HEK293T (cell line): ENCODE data around the gene ERI3.

ENCODE experiments used
- CTCF ChIA-PET: fragments of 350-600 bp; formaldehyde crosslinking; extraction: SDS; loops from one replicate; lab custom pipeline; 2021; ENCODE audit warnings: antibody characterized with exemption, inconsistent platforms; lab: Yijun Ruan, JAX
- POLR2A ChIA-PET: fragments of 350-600 bp; formaldehyde crosslinking; extraction: SDS; loops from one replicate; lab custom pipeline; 2020; ENCODE audit warnings: antibody characterized with exemption, inconsistent platforms; lab: Yijun Ruan, JAX
- DNase-seq: peaks from one replicate; pipeline ENCODE4 v3.0.0; 2012; ENCODE audit warnings: mixed read lengths; ENCODE audit errors: extremely low spot score
- ARNT ChIP-seq: fragments of 450-650 bp; IDR thresholded peaks from 2 replicates; pipeline ENCODE4 v1.6.1; 2017; ENCODE audit warnings: mild to moderate bottlenecking
- BHLHE40 ChIP-seq: fragments of 450-650 bp; IDR thresholded peaks from 2 replicates; pipeline ENCODE4 v1.6.1; 2016; ENCODE audit warnings: mild to moderate bottlenecking, moderate library complexity, borderline replicate concordance
- CTBP1 ChIP-seq: fragments of 450-650 bp; IDR thresholded peaks from 2 replicates; pipeline ENCODE4 v1.6.1; 2016; ENCODE audit warnings: borderline replicate concordance
- ELF4 ChIP-seq: fragments of 450-650 bp; IDR thresholded peaks from 2 replicates; pipeline ENCODE4 v1.6.1; 2017; ENCODE audit warnings: antibody characterized with exemption
- FOXA1 ChIP-seq: fragments of 450-650 bp; IDR thresholded peaks from 2 replicates; pipeline ENCODE4 v1.6.1; 2016; ENCODE audit warnings: mild to moderate bottlenecking
- FOXK2 ChIP-seq: fragments of 450-650 bp; IDR thresholded peaks from 2 replicates; pipeline ENCODE4 v1.6.1; 2016; ENCODE audit warnings: mild to moderate bottlenecking
- FOXM1 ChIP-seq: fragments of 450-650 bp; IDR thresholded peaks from 2 replicates; pipeline ENCODE4 v1.6.1; 2017; ENCODE audit warnings: mild to moderate bottlenecking, borderline replicate concordance
- HDGF ChIP-seq: fragments of 450-650 bp; IDR thresholded peaks from 2 replicates; pipeline ENCODE4 v1.6.1; 2017; ENCODE audit warnings: antibody characterized with exemption, borderline replicate concordance
- L3MBTL2 ChIP-seq: fragments of 450-650 bp; conservative IDR thresholded peaks from 2 replicates; pipeline ENCODE4 v1.6.1; 2016; ENCODE audit warnings: mild to moderate bottlenecking
- LEF1 ChIP-seq: fragments of 450-650 bp; IDR thresholded peaks from 2 replicates; pipeline ENCODE4 v1.6.1; 2017; ENCODE audit warnings: mild to moderate bottlenecking, borderline replicate concordance
- NFRKB ChIP-seq: fragments of 450-650 bp; IDR thresholded peaks from 2 replicates; pipeline ENCODE4 v1.6.1; 2016; ENCODE audit warnings: mild to moderate bottlenecking, moderate library complexity
- SP1 ChIP-seq: fragments of 450-650 bp; IDR thresholded peaks from 2 replicates; pipeline ENCODE4 v1.6.1; 2017
- SUZ12 ChIP-seq: fragments of 450-650 bp; IDR thresholded peaks from 2 replicates; pipeline ENCODE4 v1.6.1; 2016; ENCODE audit warnings: mild to moderate bottlenecking
- TARDBP ChIP-seq: fragments of 450-650 bp; IDR thresholded peaks from 2 replicates; pipeline ENCODE4 v1.6.1; 2016
- ZNF384 ChIP-seq: fragments of 450-650 bp; IDR thresholded peaks from 2 replicates; pipeline ENCODE4 v1.6.1; 2016
- TF ChIP-seq, protein P1 (sequence below): fragments of 450-650 bp; IDR thresholded peaks from 2 replicates; pipeline ENCODE4 v1.6.1; 2016

ERI3 gene

DNA sequence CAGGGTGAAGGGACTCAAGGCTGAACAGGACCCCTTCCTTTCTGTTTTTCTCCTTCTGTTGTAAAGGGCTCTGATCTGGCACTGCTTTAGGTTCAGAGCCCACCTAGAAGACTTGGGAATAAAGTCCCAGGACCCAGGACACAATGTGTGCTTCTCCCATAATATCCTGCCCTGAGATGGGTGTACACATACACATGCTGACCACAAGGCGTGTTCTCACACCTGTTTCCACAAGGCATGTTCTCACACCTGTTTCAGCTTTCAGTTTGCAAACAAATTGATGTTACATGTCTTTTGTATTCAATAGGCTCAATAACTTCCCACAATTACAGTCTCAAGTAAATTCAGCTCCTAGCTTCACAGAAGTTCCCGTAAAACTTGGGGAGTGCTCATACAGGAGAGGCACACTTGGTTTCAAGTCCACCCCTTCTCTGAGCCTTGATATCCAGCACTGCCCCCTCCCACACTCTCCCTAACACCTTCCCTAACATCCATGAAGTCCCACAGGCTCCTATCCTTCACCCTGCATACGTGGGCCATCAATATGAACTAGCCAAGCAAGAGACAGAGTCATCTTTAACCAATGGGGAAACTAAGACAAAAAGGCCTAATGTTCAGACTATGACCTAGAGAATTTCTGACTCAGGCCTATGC is 41.7 kb downstream of the ERI3 start:
- ChIA-PET CTCF (interaction anchor here (0.7 kb wide), 1 partner anchor 96 kb away, joined by 5 read pairs; no protein-coding TSS in a partner anchor), POLR2A (no interaction called here)
- no peak for TF ChIP-seq NFRKB
- no peak for TF ChIP-seq FOXM1
- TF ChIP-seq CTBP1: no peak
- TF ChIP-seq LEF1: no peak
- no peak for TF ChIP-seq BHLHE40
- TF ChIP-seq L3MBTL2: no peak
- TF ChIP-seq HDGF: no peak
- TF ChIP-seq, protein P1, sequence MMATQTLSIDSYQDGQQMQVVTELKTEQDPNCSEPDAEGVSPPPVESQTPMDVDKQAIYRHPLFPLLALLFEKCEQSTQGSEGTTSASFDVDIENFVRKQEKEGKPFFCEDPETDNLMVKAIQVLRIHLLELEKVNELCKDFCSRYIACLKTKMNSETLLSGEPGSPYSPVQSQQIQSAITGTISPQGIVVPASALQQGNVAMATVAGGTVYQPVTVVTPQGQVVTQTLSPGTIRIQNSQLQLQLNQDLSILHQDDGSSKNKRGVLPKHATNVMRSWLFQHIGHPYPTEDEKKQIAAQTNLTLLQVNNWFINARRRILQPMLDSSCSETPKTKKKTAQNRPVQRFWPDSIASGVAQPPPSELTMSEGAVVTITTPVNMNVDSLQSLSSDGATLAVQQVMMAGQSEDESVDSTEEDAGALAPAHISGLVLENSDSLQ: no peak
- no peak for TF ChIP-seq FOXK2
- no peak for TF ChIP-seq ZNF384
- no peak for TF ChIP-seq ARNT
- TF ChIP-seq TARDBP: no peak
- TF ChIP-seq SUZ12: no peak
- no peak for TF ChIP-seq SP1
- no peak for TF ChIP-seq ELF4
- TF ChIP-seq FOXA1: no peak
- no peak for DNase-seq

DNA sequence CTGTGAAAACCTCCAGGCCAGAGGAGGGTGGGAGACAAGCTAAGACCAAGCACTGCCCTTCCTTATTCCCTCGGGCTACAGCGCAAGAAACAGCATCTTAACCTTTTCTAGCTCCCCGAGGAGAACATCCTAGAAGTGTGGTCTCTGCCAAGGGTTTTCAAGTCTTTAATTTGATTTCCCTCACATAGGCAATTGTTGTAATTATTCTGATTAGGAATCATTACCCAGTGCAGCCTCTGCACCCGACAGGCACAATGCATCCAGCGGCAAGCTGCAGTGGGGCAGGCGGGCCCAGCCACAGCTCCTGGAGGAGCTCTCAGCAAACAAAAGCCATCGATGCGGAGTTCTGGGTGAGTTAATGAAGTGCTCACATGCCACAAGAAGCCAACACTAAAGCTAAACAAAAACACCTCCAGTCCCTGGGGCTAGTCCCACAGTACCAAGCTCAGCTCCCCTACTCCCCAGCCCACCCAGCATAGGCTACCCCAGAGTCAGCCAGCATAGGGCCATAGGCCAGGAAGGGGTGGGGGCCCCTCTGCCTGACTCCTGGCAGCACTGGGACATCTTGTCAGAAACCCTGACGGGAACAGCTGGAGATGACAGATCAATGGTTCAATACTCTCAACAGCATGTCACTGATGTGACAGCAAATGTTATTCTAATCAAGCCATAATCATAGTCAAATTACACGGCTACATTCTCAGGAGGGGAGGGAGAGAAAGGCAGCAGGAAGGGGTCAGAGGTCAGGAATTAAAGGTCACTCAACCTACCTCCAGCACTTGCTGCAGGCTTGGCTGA is 42.5 kb downstream of the ERI3 start:
- DNase-seq: no peak
- CTCF ChIA-PET: no interaction called here
- POLR2A ChIA-PET: no interaction called here
- TF ChIP-seq FOXA1: no peak
- TF ChIP-seq FOXK2: no peak
- no peak for TF ChIP-seq HDGF
- TF ChIP-seq L3MBTL2: no peak
- no peak for TF ChIP-seq ARNT
- TF ChIP-seq TARDBP: no peak
- TF ChIP-seq ELF4: no peak
- no peak for TF ChIP-seq FOXM1
- no peak for TF ChIP-seq NFRKB
- TF ChIP-seq SUZ12: no peak
- TF ChIP-seq SP1: no peak
- no peak for TF ChIP-seq BHLHE40
- no peak for TF ChIP-seq ZNF384
- TF ChIP-seq LEF1: no peak
- TF ChIP-seq, protein P1: no peak
- no peak for TF ChIP-seq CTBP1

DNA sequence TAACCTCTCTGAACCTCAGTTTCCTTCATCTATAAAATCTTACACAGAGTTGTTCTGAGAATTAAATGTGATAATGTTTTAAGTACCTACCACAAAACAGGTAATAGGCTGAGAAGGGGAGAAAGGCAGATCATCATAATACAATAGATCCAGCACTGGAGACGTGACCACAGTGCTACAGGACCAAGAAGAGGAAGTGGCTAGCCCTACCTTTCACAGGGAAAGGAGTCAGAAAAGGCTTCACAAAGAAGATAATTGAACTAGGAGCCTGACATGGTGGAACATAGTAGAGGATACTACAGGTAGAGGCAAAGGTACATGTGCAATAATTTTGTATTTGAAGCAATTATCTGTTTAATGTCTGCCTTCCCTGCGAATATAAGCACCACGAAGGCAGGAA is 45.1 kb downstream of the ERI3 start:
- no peak for DNase-seq
- TF ChIP-seq HDGF (no peak), FOXK2 (no peak)
- ChIA-PET CTCF (no interaction called here), POLR2A (interaction anchor here (1.3 kb wide), 1 partner anchor 10 kb away, joined by 3 read pairs; no protein-coding TSS in a partner anchor)

DNA sequence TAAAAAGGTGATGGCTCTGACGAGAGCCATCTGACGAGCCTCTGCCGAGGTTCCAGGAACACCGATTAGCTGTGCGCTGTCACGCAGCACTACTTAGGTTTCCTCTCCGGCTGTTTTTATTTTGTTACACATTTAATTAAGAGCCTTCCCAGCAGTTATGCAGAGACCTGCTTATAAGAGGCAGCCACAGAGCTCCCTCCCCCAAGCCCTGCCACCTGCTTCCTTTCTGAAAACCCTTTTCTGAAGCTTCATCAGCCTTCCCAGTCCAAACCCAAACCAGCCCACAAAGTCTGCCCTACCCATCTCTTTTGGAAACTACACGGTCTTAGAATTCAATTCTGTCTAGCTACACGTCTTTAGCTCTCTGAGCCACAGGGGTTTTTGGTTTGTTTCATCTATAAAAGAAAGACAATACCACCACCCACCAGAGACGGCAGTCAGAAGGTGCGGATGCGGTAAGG is 49.1 kb downstream of the ERI3 start:
- ChIA-PET POLR2A (no interaction called here), CTCF (no interaction called here)
- no peak for DNase-seq
- TF ChIP-seq LEF1 (no peak), FOXM1 (no peak)

DNA sequence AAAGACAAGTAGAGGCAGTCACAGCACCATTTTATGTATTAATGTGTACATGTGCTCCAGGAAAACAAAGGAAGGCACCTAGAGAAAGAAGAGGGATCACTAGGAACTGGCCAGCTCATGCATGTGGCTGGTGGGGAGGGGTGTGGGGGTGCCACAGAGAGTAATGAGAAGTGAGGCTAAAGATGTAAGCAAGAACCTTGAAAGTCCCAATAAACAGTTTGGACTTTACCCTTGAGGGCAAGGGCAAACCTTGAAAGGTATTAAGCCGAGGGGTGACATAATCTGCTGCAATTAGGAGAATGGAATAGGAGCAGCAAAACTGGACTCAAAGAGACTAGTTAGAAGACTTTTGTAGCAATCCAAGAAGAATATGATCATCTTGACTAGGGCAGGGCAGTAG is 51.5 kb downstream of the ERI3 start:
- TF ChIP-seq FOXK2 (no peak), LEF1 (no peak), ELF4 (no peak)
- TF ChIP-seq, protein P1: no peak
- DNase-seq: no peak
- POLR2A ChIA-PET: no interaction called here
- CTCF ChIA-PET: no interaction called here

DNA sequence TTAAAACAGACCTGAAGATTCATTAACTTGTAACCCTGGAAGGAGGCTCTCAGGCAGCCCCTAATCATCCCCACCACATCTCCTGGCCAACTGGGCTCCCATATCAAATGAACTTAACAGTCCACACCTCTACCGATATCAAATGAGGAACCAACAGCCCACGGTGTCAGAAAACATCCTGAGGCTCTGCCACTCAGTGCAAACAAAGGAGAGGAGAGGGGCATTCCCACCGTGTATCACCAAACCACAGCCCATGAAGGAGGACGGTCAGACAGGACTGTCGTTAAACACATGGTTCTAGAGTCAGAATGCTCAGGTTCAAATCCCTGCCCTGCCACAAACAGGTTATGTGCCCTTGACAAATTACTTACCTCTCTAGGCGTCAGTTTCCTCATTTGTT is 52.5 kb downstream of the ERI3 start:
- TF ChIP-seq BHLHE40 (no peak), SP1 (no peak), NFRKB (no peak)
- CTCF ChIA-PET: no interaction called here
- DNase-seq: no peak
- POLR2A ChIA-PET: no interaction called here

DNA sequence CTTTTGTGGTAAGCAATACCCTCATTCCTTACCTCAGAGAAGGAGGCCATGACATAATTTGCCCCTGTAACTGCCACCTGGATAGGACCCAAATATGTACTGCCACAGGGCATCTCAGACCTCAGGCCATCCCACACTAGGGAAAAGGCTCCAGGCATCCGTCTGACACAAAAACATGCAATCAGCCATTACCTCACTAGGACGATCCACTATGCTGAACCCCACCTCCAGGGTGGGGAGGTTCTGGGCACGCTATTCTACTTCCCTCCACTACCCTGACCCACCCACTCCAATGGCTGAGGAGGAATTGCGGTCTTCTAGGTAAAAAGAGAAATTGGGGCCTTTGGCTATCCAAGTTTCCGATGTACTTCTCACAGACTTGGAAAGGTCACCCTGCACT is 53.6 kb downstream of the ERI3 start:
- CTCF ChIA-PET: interaction anchor here (0.6 kb wide), 1 partner anchor 61 kb away, joined by 3 read pairs; no protein-coding TSS in a partner anchor
- DNase-seq: no peak
- POLR2A ChIA-PET: no interaction called here
- no peak for TF ChIP-seq FOXA1
- TF ChIP-seq LEF1: no peak
